Measurements from ENCODE around the gene ZNF503.

ZNF503 gene

GRCh38 chr10:75406462-75407223 is 5.1 kb upstream of the ZNF503 start:
- DNase-seq (ENCODE audit: low read depth), result no peak

- no peak for DNase-seq (ENCODE audit: low read depth)
Measured at GRCh38 chr10:75405598-75406461, 4.3 kb upstream of the ZNF503 start.

GRCh38 chr10:75404815-75405597 is 3.4 kb upstream of the ZNF503 start:
- no peak for DNase-seq (ENCODE audit: low read depth)

GRCh38 chr10:75403939-75404814 is 2.6 kb upstream of the ZNF503 start:
- DNase-seq (ENCODE audit: low read depth), result no peak

- DNase-seq (ENCODE audit: low read depth), result no peak
Measured at GRCh38 chr10:75403144-75403938, 1.8 kb upstream of the ZNF503 start.

GRCh38 chr10:75402486-75403143 is 1.1 kb upstream of the ZNF503 start:
- DNase-seq (ENCODE audit: low read depth), result no peak

- no peak for DNase-seq (ENCODE audit: low read depth)
Measured at GRCh38 chr10:75400771-75401568, 594 bp downstream of the ZNF503 start.

GRCh38 chr10:75400163-75400770 is 1.3 kb downstream of the ZNF503 start:
- DNase-seq (ENCODE audit: low read depth), result no peak

GRCh38 chr10:75399461-75400162 is 2.0 kb downstream of the ZNF503 start:
- DNase-seq (ENCODE audit: low read depth), result no peak

- DNase-seq (ENCODE audit: low read depth), result no peak
Measured at GRCh38 chr10:75398692-75399460, 2.7 kb downstream of the ZNF503 start.

GRCh38 chr10:75398200-75398691 is 3.3 kb downstream of the ZNF503 start:
- no peak for DNase-seq (ENCODE audit: low read depth)

- no peak for DNase-seq (ENCODE audit: low read depth)
Measured at GRCh38 chr10:75397496-75398199, 3.9 kb downstream of the ZNF503 start.

GRCh38 chr10:75396631-75397495 is 4.7 kb downstream of the ZNF503 start:
- no peak for DNase-seq (ENCODE audit: low read depth)

GRCh38 chr10:75395932-75396630 is 5.5 kb downstream of the ZNF503 start:
- DNase-seq (ENCODE audit: low read depth), result no peak

All from activated T-cell treated with anti-CD3 and anti-CD28 coated beads for 24 hours (primary cell).